Measurements from ENCODE around the gene HK3.

DNA sequence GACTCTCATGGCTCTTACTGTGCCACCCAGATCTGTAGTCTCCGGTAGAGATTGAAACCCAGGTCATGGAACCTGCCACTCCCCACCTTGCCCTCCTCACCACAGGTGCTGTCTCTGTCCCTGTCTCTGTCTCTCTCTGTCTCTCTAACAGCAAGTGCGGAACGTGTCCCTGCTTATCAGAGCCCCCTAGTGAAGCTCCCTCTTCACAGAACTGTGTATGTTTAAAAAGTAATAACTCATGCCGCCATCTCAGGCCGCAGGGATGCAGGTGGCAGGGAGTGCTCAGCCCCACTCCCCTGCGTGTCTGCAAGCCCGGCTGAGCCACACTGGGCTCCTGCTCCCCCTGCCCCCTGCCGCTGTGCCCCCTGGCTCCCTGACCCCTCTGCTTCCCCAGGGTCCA lies 45.0 kb downstream of the HK3 start:
- TF ChIP-seq, protein P1, sequence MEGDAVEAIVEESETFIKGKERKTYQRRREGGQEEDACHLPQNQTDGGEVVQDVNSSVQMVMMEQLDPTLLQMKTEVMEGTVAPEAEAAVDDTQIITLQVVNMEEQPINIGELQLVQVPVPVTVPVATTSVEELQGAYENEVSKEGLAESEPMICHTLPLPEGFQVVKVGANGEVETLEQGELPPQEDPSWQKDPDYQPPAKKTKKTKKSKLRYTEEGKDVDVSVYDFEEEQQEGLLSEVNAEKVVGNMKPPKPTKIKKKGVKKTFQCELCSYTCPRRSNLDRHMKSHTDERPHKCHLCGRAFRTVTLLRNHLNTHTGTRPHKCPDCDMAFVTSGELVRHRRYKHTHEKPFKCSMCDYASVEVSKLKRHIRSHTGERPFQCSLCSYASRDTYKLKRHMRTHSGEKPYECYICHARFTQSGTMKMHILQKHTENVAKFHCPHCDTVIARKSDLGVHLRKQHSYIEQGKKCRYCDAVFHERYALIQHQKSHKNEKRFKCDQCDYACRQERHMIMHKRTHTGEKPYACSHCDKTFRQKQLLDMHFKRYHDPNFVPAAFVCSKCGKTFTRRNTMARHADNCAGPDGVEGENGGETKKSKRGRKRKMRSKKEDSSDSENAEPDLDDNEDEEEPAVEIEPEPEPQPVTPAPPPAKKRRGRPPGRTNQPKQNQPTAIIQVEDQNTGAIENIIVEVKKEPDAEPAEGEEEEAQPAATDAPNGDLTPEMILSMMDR (IDR thresholded peaks at IDR 0.05), result no peak
- no peak for TF ChIP-seq EZH2 (IDR thresholded peaks at IDR 0.05)

Data from neural progenitor cell (in vitro differentiated cells).